ENCODE measurements around the gene LBP. TPM values are rescaled to one million over a fixed set of nuclear protein-coding genes. Genes with fewer than 3 reads are reported as not detected.

LBP gene
- total RNA-seq, 1 experiment from 2014 or later: 0.15 TPM

DNA sequence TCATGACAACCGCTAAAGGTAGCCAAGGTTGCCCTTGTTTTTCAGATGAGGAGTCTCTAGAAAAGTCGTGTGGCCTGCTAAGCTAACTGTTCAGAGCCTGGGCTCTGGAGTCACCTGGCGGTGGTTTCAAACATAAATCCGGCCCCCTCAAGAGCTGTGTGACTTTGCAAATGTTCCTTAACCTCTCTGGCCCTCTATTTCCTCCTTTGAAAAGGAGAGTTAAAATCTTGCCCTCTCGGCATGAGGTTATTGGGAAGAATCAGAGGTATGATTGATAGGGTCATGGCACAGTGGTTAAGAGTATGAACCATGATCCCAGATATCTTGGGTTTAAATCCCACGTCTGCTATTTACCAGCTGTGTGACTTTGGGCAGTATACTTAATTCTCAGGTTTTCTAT is 5.6 kb upstream of the LBP start (continued):
- TF ChIP-seq ZNF274 (IDR thresholded peaks at IDR 0.05; ENCODE audit: low read depth, low read length): no peak
- TF ChIP-seq, protein P1, sequence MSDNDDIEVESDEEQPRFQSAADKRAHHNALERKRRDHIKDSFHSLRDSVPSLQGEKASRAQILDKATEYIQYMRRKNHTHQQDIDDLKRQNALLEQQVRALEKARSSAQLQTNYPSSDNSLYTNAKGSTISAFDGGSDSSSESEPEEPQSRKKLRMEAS (IDR thresholded peaks at IDR 0.05): no peak
- TF ChIP-seq RAD21 (IDR thresholded peaks at IDR 0.05; ENCODE audit: low read depth): no peak
- TF ChIP-seq EZH2 (IDR thresholded peaks at IDR 0.05): no peak

DNA sequence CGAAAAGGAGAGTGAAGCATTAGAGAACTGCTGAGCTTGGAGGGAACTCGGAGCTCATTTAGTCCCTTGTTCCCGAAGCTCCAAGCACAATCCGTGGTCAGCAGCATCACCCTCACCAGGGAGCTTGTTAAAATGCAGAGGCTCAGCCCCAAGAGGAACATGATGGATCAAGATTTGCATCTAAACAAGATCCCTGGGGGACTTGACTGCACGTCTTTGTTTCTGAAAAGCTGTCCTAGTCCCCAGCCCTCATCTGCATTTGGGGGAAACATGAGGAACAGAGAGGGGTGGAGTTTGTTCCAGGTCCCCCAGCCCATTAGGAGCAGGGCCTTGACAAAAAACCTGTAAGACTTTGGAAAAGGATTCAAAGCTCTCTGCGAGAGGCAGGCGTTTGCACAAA is 4.1 kb upstream of the LBP start:
- no TSS peak for BruUV-seq (replicated peaks)
- ChIA-PET CTCF (no interaction called here), RAD21 (ENCODE audit: low non-redundant PET in 1 of 2, low total read pairs in 2 of 2, uncharacterized antibody in 2 of 2, unreplicated experiment in 2 of 2) (no interaction called here), POLR2A (no interaction called here)
- Histone ChIP-seq H3K27me3 (ENCODE audit: insufficient read depth, low read length) (no peaks in the 10 kb centered on the region), H3K9ac (ENCODE audit: low read length) (no peak overlapping the region), H3K4me1 (ENCODE audit: control insufficient read depth in 1 of 2, insufficient read depth in 2 of 2, low read length in 2 of 2) (no peaks in the 10 kb centered on the region), H3K79me2 (ENCODE audit: insufficient read depth, low read length) (no peaks in the 10 kb centered on the region), H3K9me3 (ENCODE audit: control insufficient read depth in 1 of 2, insufficient read depth in 1 of 2, low read depth in 1 of 2, low read length in 2 of 2) (peaks cover 5 to 17% of the 10 kb centered on the region in 2 experiments; a peak in 2 of 4 replicates), H3K4me2 (ENCODE audit: low read length) (no peak overlapping the region), H4K20me1 (ENCODE audit: insufficient read depth) (no peaks in the 10 kb centered on the region), H3K4me3 (replicated peaks in 1 of 2; ENCODE audit: low read depth in 1 of 2, low read length in 2 of 2) (no peak overlapping the region), H3K9me2 (ENCODE audit: insufficient read depth) (no peaks in the 10 kb centered on the region), H2AFZ (ENCODE audit: low read depth, low read length, poor library complexity, severe bottlenecking) (no peak overlapping the region), H3K36me3 (ENCODE audit: control insufficient read depth in 1 of 2, insufficient read depth in 2 of 2, low read length in 2 of 2) (no peaks in the 10 kb centered on the region), H3K27ac (ENCODE audit: low read depth, low read length) (no peak overlapping the region)
- TF ChIP-seq ZNF274 (IDR thresholded peaks at IDR 0.05; ENCODE audit: low read depth, low read length) (no peak), POLR2A (IDR thresholded peaks at IDR 0.05; ENCODE audit: borderline replicate concordance, extremely low read depth, insufficient read depth, insufficient read length) (no peak)
- DNase-seq (ENCODE audit: low read depth, low spot score) (no peak), ATAC-seq (no peak)
- intact Hi-C loops (cut with micrococcal nuclease): no loop called here

DNA sequence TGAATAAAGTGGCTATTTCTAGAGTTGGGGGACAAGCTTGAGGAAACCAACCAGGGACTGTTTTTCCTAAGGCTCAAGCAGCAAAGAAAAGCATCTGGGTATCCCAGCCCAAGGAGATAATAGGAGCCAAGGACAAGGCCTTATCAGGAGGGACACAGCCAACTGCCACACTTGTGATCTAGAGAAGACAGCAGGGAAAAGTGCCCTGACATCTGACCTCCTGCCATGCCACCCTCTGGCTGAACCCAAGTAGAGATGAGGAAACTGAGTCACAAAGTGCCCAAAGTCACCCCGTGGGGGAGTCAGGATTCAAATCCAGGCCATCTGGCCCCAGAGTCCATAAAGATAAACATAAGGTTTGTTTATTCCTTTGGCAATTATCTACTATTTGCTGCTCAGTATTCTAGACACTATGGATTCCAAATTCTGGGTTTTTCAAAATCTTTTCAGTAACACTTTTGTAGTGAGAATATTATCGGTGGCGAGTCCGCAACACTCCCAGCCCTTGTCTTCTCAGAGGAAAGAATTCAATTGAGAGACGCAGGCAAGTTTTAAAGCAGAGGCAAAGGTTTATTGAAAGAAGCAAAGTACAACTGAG is 3.5 kb upstream of the LBP start:
- no peaks in the 10 kb centered on the region for H3K27me3 ChIP-seq (ENCODE audit: insufficient read depth, low read length)
- H2AFZ ChIP-seq (ENCODE audit: low read depth, low read length, poor library complexity, severe bottlenecking): no peak overlapping the region
- ChIA-PET CTCF (no interaction called here), RAD21 (ENCODE audit: low non-redundant PET in 1 of 2, low total read pairs in 2 of 2, uncharacterized antibody in 2 of 2, unreplicated experiment in 2 of 2) (no interaction called here), POLR2A (no interaction called here)
- no peaks in the 10 kb centered on the region for H4K20me1 ChIP-seq (ENCODE audit: insufficient read depth)
- H3K4me3 ChIP-seq (replicated peaks in 1 of 2; ENCODE audit: low read depth in 1 of 2, low read length in 2 of 2): no peak overlapping the region
- ATAC-seq (no peak), DNase-seq (ENCODE audit: low read depth, low spot score) (no peak)
- no TSS peak for BruUV-seq (replicated peaks)
- H3K4me2 ChIP-seq (ENCODE audit: low read length): no peak overlapping the region
- no peaks in the 10 kb centered on the region for H3K4me1 ChIP-seq (ENCODE audit: control insufficient read depth in 1 of 2, insufficient read depth in 2 of 2, low read length in 2 of 2)
- H3K79me2 ChIP-seq (ENCODE audit: insufficient read depth, low read length): no peaks in the 10 kb centered on the region
- intact Hi-C loops (cut with micrococcal nuclease): no loop called here
- no peaks in the 10 kb centered on the region for H3K36me3 ChIP-seq (ENCODE audit: control insufficient read depth in 1 of 2, insufficient read depth in 2 of 2, low read length in 2 of 2)
- no peak overlapping the region for H3K9ac ChIP-seq (ENCODE audit: low read length)
- peaks cover 4 to 15% of the 10 kb centered on the region in 2 experiments; a peak in 2 of 4 replicates for H3K9me3 ChIP-seq (ENCODE audit: control insufficient read depth in 1 of 2, insufficient read depth in 1 of 2, low read depth in 1 of 2, low read length in 2 of 2)
- H3K27ac ChIP-seq (ENCODE audit: low read depth, low read length): no peak overlapping the region
- H3K9me2 ChIP-seq (ENCODE audit: insufficient read depth): no peaks in the 10 kb centered on the region
- TF ChIP-seq, protein P2, sequence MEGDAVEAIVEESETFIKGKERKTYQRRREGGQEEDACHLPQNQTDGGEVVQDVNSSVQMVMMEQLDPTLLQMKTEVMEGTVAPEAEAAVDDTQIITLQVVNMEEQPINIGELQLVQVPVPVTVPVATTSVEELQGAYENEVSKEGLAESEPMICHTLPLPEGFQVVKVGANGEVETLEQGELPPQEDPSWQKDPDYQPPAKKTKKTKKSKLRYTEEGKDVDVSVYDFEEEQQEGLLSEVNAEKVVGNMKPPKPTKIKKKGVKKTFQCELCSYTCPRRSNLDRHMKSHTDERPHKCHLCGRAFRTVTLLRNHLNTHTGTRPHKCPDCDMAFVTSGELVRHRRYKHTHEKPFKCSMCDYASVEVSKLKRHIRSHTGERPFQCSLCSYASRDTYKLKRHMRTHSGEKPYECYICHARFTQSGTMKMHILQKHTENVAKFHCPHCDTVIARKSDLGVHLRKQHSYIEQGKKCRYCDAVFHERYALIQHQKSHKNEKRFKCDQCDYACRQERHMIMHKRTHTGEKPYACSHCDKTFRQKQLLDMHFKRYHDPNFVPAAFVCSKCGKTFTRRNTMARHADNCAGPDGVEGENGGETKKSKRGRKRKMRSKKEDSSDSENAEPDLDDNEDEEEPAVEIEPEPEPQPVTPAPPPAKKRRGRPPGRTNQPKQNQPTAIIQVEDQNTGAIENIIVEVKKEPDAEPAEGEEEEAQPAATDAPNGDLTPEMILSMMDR (IDR thresholded peaks at IDR 0.05 in 2 of 3, conservative IDR thresholded peaks at IDR 0.05 in 1 of 3; ENCODE audit: borderline replicate concordance in 1 of 3, insufficient read depth in 1 of 3, low read depth in 2 of 3, low read length in 2 of 3): no peak
- TF ChIP-seq, protein P3, sequence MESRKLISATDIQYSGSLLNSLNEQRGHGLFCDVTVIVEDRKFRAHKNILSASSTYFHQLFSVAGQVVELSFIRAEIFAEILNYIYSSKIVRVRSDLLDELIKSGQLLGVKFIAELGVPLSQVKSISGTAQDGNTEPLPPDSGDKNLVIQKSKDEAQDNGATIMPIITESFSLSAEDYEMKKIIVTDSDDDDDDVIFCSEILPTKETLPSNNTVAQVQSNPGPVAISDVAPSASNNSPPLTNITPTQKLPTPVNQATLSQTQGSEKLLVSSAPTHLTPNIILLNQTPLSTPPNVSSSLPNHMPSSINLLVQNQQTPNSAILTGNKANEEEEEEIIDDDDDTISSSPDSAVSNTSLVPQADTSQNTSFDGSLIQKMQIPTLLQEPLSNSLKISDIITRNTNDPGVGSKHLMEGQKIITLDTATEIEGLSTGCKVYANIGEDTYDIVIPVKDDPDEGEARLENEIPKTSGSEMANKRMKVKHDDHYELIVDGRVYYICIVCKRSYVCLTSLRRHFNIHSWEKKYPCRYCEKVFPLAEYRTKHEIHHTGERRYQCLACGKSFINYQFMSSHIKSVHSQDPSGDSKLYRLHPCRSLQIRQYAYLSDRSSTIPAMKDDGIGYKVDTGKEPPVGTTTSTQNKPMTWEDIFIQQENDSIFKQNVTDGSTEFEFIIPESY (IDR thresholded peaks at IDR 0.05; ENCODE audit: extremely low read depth, insufficient replicate concordance, low read length): no peak
- TF ChIP-seq ELF1 (IDR thresholded peaks at IDR 0.05; ENCODE audit: borderline replicate concordance, low read depth) (no peak), EZH2 (IDR thresholded peaks at IDR 0.05) (no peak)
- TF ChIP-seq, protein P4, sequence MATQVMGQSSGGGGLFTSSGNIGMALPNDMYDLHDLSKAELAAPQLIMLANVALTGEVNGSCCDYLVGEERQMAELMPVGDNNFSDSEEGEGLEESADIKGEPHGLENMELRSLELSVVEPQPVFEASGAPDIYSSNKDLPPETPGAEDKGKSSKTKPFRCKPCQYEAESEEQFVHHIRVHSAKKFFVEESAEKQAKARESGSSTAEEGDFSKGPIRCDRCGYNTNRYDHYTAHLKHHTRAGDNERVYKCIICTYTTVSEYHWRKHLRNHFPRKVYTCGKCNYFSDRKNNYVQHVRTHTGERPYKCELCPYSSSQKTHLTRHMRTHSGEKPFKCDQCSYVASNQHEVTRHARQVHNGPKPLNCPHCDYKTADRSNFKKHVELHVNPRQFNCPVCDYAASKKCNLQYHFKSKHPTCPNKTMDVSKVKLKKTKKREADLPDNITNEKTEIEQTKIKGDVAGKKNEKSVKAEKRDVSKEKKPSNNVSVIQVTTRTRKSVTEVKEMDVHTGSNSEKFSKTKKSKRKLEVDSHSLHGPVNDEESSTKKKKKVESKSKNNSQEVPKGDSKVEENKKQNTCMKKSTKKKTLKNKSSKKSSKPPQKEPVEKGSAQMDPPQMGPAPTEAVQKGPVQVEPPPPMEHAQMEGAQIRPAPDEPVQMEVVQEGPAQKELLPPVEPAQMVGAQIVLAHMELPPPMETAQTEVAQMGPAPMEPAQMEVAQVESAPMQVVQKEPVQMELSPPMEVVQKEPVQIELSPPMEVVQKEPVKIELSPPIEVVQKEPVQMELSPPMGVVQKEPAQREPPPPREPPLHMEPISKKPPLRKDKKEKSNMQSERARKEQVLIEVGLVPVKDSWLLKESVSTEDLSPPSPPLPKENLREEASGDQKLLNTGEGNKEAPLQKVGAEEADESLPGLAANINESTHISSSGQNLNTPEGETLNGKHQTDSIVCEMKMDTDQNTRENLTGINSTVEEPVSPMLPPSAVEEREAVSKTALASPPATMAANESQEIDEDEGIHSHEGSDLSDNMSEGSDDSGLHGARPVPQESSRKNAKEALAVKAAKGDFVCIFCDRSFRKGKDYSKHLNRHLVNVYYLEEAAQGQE (IDR thresholded peaks at IDR 0.05; ENCODE audit: low read depth): no peak

All from HCT116 (cell line).